HCT116 (cell line): ENCODE measurements around the gene NSD2. TPM values are rescaled to one million over a fixed set of nuclear protein-coding genes. Genes with fewer than 3 reads are reported as not detected.

Experiments used
- ATAC-seq: fragments of 200-7000 bp; cut with Tn5 transposase; 2 replicates; pipeline ENCODE4 v1.9.1; 2020; ENCODE audit warnings: mild to moderate bottlenecking, moderate library complexity
- BruUV-seq: library from RNA; stranded (reverse); fragments of 400-500 nt; replicated peaks from 2 replicates; lab custom pipeline; 2021; lab: Mats Ljungman, UMichigan
- CTCF ChIA-PET: fragments of 300-600 bp; sonication (Branson Sonifier 250); formaldehyde crosslinking; loops from one replicate; lab custom pipeline; 2021; ENCODE audit warnings: antibody characterized with exemption; lab: Charles Lee
- POLR2A ChIA-PET: fragments of 300-600, 350-600 bp; sonication (Branson Sonifier 250); formaldehyde crosslinking; loops from one replicate; lab custom pipeline; 2021; ENCODE audit warnings: antibody characterized with exemption; lab: Charles Lee
- RAD21 ChIA-PET, 2 experiments: fragments of 300-600 bp; sonication (Branson Sonifier 250); formaldehyde crosslinking; loops; one replicate each; lab custom pipeline; 2023; ENCODE audit warnings: low total read pairs in 2 of 2; ENCODE audit not compliant: uncharacterized antibody in 2 of 2, unreplicated experiment in 2 of 2, low non-redundant PET in 1 of 2; lab: Charles Lee
- DNase-seq: peaks from one replicate; pipeline ENCODE4 v3.0.0-alpha.2; 2010; ENCODE audit warnings: low read depth, low spot score
- H2AFZ ChIP-seq: fragments of 200-600 bp; shearing (Covaris generic), sonication (generic); 2 replicates; pipeline ENCODE4 v1.6.1; 2017; ENCODE audit warnings: low read depth, mixed run types, mixed read lengths, antibody characterized with exemption, low read length; ENCODE audit not compliant: poor library complexity, severe bottlenecking
- H3K27ac ChIP-seq: 2 replicates; pipeline ENCODE4 v1.5.1; 2012; ENCODE audit warnings: low read depth, low read length
- H3K27me3 ChIP-seq: fragments of 200-600 bp; sonication (generic); 2 replicates; pipeline ENCODE4 v1.6.1; 2016; ENCODE audit warnings: mixed run types, low read length, mixed read lengths; ENCODE audit not compliant: insufficient read depth
- H3K36me3 ChIP-seq, 2 experiments: fragments of 200-500 bp in 1 of 2; fragments of 200-600 bp in 1 of 2; sonication (Bioruptor generic) in 1 of 2; sonication (generic) in 1 of 2; 2 replicates each; pipeline versions ENCODE4 v1.5.1 to v1.6.1; 2014 to 2016; ENCODE audit warnings: low read length in 2 of 2, inconsistent platforms in 1 of 2, mixed read lengths in 1 of 2, mixed run types in 1 of 2; ENCODE audit not compliant: insufficient read depth in 2 of 2, control insufficient read depth in 1 of 2
- H3K4me1 ChIP-seq, 2 experiments: fragments of 200-600 bp in 1 of 2; sonication (generic) in 1 of 2; 2 replicates each; pipeline versions ENCODE4 v1.5.1 to v1.6.1; 2012 to 2017; ENCODE audit warnings: low read length in 2 of 2, inconsistent platforms in 1 of 2, mild to moderate bottlenecking in 1 of 2, mixed read lengths in 1 of 2, mixed run types in 1 of 2, moderate library complexity in 1 of 2; ENCODE audit not compliant: insufficient read depth in 2 of 2, control insufficient read depth in 1 of 2
- H3K4me2 ChIP-seq: fragments of 200-600 bp; sonication (generic); 2 replicates; pipeline ENCODE4 v1.6.1; 2017; ENCODE audit warnings: mixed run types, low read length, mixed read lengths
- H3K4me3 ChIP-seq, 2 experiments: fragments of 200-600 bp in 1 of 2; sonication (generic) in 1 of 2; replicated peaks in 1 of 2; 2 replicates each; pipeline ENCODE4 v1.5.1; 2011 to 2016; ENCODE audit warnings: low read length in 2 of 2, control low read depth in 1 of 2, low read depth in 1 of 2, mild to moderate bottlenecking in 1 of 2, mixed read lengths in 1 of 2, mixed run types in 1 of 2
- H3K79me2 ChIP-seq: fragments of 200-600 bp; sonication (generic); 2 replicates; pipeline ENCODE4 v1.6.1; 2017; ENCODE audit warnings: mild to moderate bottlenecking, mixed run types, low read length, moderate library complexity, mixed read lengths; ENCODE audit not compliant: insufficient read depth
- H3K9ac ChIP-seq: fragments of 200-600 bp; sonication (generic); 2 replicates; pipeline ENCODE4 v1.6.1; 2016; ENCODE audit warnings: low read length, mixed read lengths
- H3K9me2 ChIP-seq: fragments of 200-600 bp; sonication (generic), shearing (Covaris generic); 2 replicates; pipeline ENCODE4 v1.6.1; 2017; ENCODE audit warnings: mixed run types, mild to moderate bottlenecking, moderate library complexity; ENCODE audit not compliant: insufficient read depth
- H3K9me3 ChIP-seq, 2 experiments: fragments of 200-500 bp in 1 of 2; fragments of 200-600 bp in 1 of 2; sonication (Bioruptor generic) in 1 of 2; sonication (generic) in 1 of 2; 2 replicates each; pipeline ENCODE4 v1.6.1; 2014 to 2017; ENCODE audit warnings: low read length in 2 of 2, mixed read lengths in 2 of 2, inconsistent platforms in 1 of 2, low read depth in 1 of 2, mild to moderate bottlenecking in 1 of 2, mixed run types in 1 of 2, moderate library complexity in 1 of 2; ENCODE audit not compliant: control insufficient read depth in 1 of 2, insufficient read depth in 1 of 2
- H4K20me1 ChIP-seq: fragments of 200-600 bp; sonication (generic), shearing (Covaris generic); 2 replicates; pipeline ENCODE4 v1.6.1; 2017; ENCODE audit warnings: mixed run types, mild to moderate bottlenecking, moderate library complexity; ENCODE audit not compliant: insufficient read depth
- EGR1 ChIP-seq: IDR thresholded peaks from 2 replicates; pipeline ENCODE4 v1.6.1; 2012; ENCODE audit warnings: low read depth
- ELF1 ChIP-seq: IDR thresholded peaks from 2 replicates; pipeline ENCODE4 v1.6.1; 2012; ENCODE audit warnings: low read depth, borderline replicate concordance
- EZH2 ChIP-seq: fragments of 200-600 bp; sonication (generic); IDR thresholded peaks from 2 replicates; pipeline ENCODE4 v1.6.1; 2017; ENCODE audit warnings: antibody characterized with exemption, mixed run types
- FOSL1 ChIP-seq: IDR thresholded peaks from 2 replicates; pipeline ENCODE4 v1.6.1; 2012; ENCODE audit warnings: low read depth
- JUND ChIP-seq: IDR thresholded peaks from 2 replicates; pipeline ENCODE4 v1.6.1; 2012
- POLR2A ChIP-seq: IDR thresholded peaks from 2 replicates; pipeline ENCODE4 v1.7.0; 2011; ENCODE audit warnings: borderline replicate concordance; ENCODE audit not compliant: insufficient read depth, insufficient read length; ENCODE audit errors: extremely low read depth
- SP1 ChIP-seq: IDR thresholded peaks from 2 replicates; pipeline ENCODE4 v1.6.1; 2012; ENCODE audit warnings: low read depth
- intact Hi-C: fragments of 100-400 bp; cut with micrococcal nuclease; formaldehyde crosslinking; loops from 2 replicates; pipeline ENCODE4 v1.10.0; 2022
- total RNA-seq: library from RNA; stranded (reverse); gene quantifications from one replicate; pipeline ENCODE4 v1.2.1, GENCODE V29; 2021; ENCODE audit not compliant: unreplicated experiment
- TF ChIP-seq, protein P1 (sequence below): IDR thresholded peaks from 2 replicates; pipeline ENCODE4 v1.6.1; 2012; ENCODE audit warnings: low read depth
- TF ChIP-seq, protein P2 (sequence below), 3 experiments: fragments of 200-600 bp in 1 of 3; sonication (generic) in 1 of 3; IDR thresholded peaks in 2 of 3; conservative IDR thresholded peaks in 1 of 3; 2 replicates each; pipeline ENCODE4 v1.5.1; 2012 to 2017; ENCODE audit warnings: low read depth in 2 of 3, low read length in 2 of 3, antibody characterized with exemption in 1 of 3, borderline replicate concordance in 1 of 3, control low read depth in 1 of 3, mild to moderate bottlenecking in 1 of 3, mixed read lengths in 1 of 3, mixed run types in 1 of 3, moderate library complexity in 1 of 3; ENCODE audit not compliant: insufficient read depth in 1 of 3

NSD2 gene
- total RNA-seq, 1 experiment from 2014 or later, result 145 TPM

DNA sequence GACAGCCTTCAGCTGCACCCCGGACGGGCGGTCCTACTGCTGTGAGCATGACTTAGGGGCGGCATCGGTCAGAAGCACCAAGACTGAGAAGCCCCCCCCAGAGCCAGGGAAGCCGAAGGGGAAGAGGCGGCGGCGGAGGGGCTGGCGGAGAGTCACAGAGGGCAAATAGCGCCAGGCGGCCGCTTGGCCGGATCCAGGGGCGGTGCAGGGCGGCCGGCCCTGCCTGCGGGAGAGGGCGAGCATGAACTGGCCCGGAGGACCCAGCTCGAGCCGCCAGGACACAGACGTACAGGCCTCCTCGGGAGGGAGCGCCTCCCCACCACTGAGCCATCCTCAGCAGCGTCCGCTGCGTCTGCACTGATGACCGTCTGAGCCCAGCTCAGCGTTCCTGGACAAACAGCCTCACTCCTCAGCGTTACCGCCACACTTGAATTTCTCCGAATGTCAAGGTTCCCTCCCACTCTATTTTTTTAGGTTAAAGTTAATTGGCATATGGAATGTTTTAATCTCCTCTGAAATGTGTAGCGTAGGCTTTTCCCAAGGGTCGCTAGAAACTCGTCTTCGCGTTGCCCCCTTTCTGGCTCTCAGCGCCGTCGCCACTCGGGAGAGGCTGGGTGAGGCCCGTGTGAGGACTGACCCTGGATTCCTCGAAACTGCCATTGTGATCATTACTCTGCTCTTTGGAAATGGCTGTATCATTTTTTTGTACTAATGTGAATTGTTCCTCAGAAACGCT lies 107.7 kb downstream of the NSD2 start:
- ATAC-seq, result no peak
- Histone ChIP-seq H3K9ac (no peak overlapping the region), H3K79me2 (peaks cover 25% of the 10 kb centered on the region), H3K27me3 (no peaks in the 10 kb centered on the region), H3K4me3 (no peak overlapping the region), H3K27ac (peak overlapping the region; percentile 32; the same call in 1 of the 2 replicates), H3K4me2 (no peak overlapping the region), H4K20me1 (peaks cover 8% of the 10 kb centered on the region; the same call in 1 of the 2 replicates), H3K36me3 (peaks cover 51 to 78% of the 10 kb centered on the region in 2 experiments), H3K9me2 (no peaks in the 10 kb centered on the region), H2AFZ (no peak overlapping the region), H3K9me3 (no peaks in the 10 kb centered on the region), H3K4me1 (peaks cover 4 to 19% of the 10 kb centered on the region in 2 experiments; a peak in 2 of 4 replicates)
- DNase-seq, result no peak
- intact Hi-C loops, result no loop called here
- ChIA-PET RAD21 (no interaction called here), CTCF (no interaction called here), POLR2A (no interaction called here)
- BruUV-seq, result TSS peak; percentile 37
- TF ChIP-seq ELF1 (no peak), EZH2 (no peak), POLR2A (no peak)

DNA sequence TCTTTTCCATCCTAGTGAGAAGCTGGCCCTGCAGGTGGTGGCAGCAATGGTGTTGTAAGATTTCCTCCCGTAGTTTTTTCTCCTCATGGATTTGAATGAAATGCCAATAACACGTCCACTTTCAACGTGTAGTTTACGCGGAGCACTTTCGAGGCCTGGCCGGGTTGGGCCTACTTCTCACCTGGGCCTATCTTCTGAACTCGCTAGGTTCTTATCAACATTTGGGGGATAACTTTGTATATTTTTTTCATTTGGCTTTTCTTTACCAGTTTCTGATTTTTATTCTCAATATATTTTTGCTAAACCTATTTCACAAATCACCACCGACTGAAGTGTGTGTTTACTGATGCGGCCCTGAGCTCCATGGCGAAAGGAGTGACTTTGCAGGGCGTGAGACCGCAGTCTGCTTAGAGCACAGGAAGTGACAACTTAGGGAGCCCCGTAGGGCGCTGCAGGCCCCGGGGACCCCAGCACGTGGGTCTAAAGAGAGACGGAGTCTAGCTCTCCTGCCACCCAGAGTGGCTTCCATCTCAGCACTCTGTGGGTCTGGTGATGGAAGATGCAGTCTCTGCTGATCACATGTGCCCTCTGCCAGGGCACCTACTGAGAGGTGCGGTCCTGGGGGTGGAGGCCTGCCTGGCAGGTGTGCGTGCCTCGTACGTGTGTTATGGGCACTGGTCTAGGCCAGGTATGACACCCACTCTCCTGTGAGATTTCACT lies 108.4 kb downstream of the NSD2 start:
- Histone ChIP-seq H3K4me2 (no peak overlapping the region), H3K4me3 (no peak overlapping the region), H3K79me2 (peaks cover 24% of the 10 kb centered on the region), H3K9ac (no peak overlapping the region), H3K27ac (peak overlapping the region; percentile 32; the same call in 1 of the 2 replicates), H4K20me1 (peaks cover 8% of the 10 kb centered on the region; the same call in 1 of the 2 replicates)
- BruUV-seq, result no TSS peak
- DNase-seq (no peak), ATAC-seq (no peak)
- intact Hi-C loops, result no loop called here
- TF ChIP-seq SP1 (no peak), FOSL1 (no peak), EGR1 (no peak), JUND (0 out of 2 replicates have a peak, but pooled peaks have one; percentile 3)
- TF ChIP-seq, protein P1, sequence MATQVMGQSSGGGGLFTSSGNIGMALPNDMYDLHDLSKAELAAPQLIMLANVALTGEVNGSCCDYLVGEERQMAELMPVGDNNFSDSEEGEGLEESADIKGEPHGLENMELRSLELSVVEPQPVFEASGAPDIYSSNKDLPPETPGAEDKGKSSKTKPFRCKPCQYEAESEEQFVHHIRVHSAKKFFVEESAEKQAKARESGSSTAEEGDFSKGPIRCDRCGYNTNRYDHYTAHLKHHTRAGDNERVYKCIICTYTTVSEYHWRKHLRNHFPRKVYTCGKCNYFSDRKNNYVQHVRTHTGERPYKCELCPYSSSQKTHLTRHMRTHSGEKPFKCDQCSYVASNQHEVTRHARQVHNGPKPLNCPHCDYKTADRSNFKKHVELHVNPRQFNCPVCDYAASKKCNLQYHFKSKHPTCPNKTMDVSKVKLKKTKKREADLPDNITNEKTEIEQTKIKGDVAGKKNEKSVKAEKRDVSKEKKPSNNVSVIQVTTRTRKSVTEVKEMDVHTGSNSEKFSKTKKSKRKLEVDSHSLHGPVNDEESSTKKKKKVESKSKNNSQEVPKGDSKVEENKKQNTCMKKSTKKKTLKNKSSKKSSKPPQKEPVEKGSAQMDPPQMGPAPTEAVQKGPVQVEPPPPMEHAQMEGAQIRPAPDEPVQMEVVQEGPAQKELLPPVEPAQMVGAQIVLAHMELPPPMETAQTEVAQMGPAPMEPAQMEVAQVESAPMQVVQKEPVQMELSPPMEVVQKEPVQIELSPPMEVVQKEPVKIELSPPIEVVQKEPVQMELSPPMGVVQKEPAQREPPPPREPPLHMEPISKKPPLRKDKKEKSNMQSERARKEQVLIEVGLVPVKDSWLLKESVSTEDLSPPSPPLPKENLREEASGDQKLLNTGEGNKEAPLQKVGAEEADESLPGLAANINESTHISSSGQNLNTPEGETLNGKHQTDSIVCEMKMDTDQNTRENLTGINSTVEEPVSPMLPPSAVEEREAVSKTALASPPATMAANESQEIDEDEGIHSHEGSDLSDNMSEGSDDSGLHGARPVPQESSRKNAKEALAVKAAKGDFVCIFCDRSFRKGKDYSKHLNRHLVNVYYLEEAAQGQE, result no peak
- TF ChIP-seq, protein P2, sequence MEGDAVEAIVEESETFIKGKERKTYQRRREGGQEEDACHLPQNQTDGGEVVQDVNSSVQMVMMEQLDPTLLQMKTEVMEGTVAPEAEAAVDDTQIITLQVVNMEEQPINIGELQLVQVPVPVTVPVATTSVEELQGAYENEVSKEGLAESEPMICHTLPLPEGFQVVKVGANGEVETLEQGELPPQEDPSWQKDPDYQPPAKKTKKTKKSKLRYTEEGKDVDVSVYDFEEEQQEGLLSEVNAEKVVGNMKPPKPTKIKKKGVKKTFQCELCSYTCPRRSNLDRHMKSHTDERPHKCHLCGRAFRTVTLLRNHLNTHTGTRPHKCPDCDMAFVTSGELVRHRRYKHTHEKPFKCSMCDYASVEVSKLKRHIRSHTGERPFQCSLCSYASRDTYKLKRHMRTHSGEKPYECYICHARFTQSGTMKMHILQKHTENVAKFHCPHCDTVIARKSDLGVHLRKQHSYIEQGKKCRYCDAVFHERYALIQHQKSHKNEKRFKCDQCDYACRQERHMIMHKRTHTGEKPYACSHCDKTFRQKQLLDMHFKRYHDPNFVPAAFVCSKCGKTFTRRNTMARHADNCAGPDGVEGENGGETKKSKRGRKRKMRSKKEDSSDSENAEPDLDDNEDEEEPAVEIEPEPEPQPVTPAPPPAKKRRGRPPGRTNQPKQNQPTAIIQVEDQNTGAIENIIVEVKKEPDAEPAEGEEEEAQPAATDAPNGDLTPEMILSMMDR (IDR thresholded peaks at IDR 0.05 in 2 of 3, conservative IDR thresholded peaks at IDR 0.05 in 1 of 3; ENCODE audit: borderline replicate concordance in 1 of 3, insufficient read depth in 1 of 3, low read depth in 2 of 3, low read length in 2 of 3), result no peak
- TF ChIP-seq, all 23 proteins: peak for 1
- ChIA-PET RAD21 (no interaction called here), POLR2A (no interaction called here), CTCF (no interaction called here)
- Histone ChIP-seq H3K4me1 (peaks cover 4 to 19% of the 10 kb centered on the region in 2 experiments; a peak in 2 of 4 replicates), H3K27me3 (no peaks in the 10 kb centered on the region), H3K36me3 (peaks cover 52 to 78% of the 10 kb centered on the region in 2 experiments), H2AFZ (no peak overlapping the region), H3K9me3 (no peaks in the 10 kb centered on the region), H3K9me2 (no peaks in the 10 kb centered on the region)
